ENCODE results near the gene DUOX2. TPM values are rescaled to one million over a fixed set of nuclear protein-coding genes. Genes with fewer than 3 reads are reported as not detected.

DUOX2 gene
- total RNA-seq, 1 experiment from 2014 or later = 0.08 TPM

GRCh38 chr15:45122719-45123118 lies 8.7 kb upstream of the DUOX2 start:
- CTCF ChIA-PET = no interaction called here
- Histone ChIP-seq H3K4me1 (ENCODE audit: control insufficient read depth, insufficient read depth, low read length) (no peaks in the 10 kb centered on the region), H3K36me3 (ENCODE audit: control insufficient read depth, insufficient read depth, low read length) (no peaks in the 10 kb centered on the region), H3K4me3 (ENCODE audit: low read depth in 2 of 2, low read length in 2 of 2) (no peak overlapping the region), H3K27ac (ENCODE audit: low read length) (no peak overlapping the region), H3K9me3 (ENCODE audit: control insufficient read depth, insufficient read depth, low read depth, low read length) (no peaks in the 10 kb centered on the region), H3K27me3 (ENCODE audit: control insufficient read depth, insufficient read depth, low read length) (peaks cover 5% of the 10 kb centered on the region)
- no TSS peak for BruUV-seq (replicated peaks)
- POLR2A ChIA-PET = interaction anchor here (0.6 kb wide), 1 partner anchor 46 kb away, joined by 3 read pairs; no protein-coding TSS in a partner anchor
- TF ChIP-seq CTCF (IDR thresholded peaks at IDR 0.05) = no peak
- TF ChIP-seq POLR2AphosphoS5 (IDR thresholded peaks at IDR 0.05; ENCODE audit: low read depth, low read length) = no peak
- no peak for TF ChIP-seq SIN3A (IDR thresholded peaks at IDR 0.05; ENCODE audit: borderline replicate concordance, insufficient read depth, low read depth, low read length)
- TF ChIP-seq REST (IDR thresholded peaks at IDR 0.05; ENCODE audit: insufficient read depth in 1 of 2, low read depth in 2 of 2, low read length in 1 of 2) = no peak
- no peak for TF ChIP-seq TCF7L2 (IDR thresholded peaks at IDR 0.05; ENCODE audit: low read depth, low read length)
- DNase-seq (ENCODE audit: low read depth, low spot score) = no peak
- in situ Hi-C loops (cut with HindIII; ENCODE audit: low pct_unique_long_range_greater_than_20kb, low sequenced_read_pairs) (no loop called here), intact Hi-C loops (cut with micrococcal nuclease; ENCODE audit: unreplicated experiment) (no loop called here)
- ATAC-seq = no peak

DNA sequence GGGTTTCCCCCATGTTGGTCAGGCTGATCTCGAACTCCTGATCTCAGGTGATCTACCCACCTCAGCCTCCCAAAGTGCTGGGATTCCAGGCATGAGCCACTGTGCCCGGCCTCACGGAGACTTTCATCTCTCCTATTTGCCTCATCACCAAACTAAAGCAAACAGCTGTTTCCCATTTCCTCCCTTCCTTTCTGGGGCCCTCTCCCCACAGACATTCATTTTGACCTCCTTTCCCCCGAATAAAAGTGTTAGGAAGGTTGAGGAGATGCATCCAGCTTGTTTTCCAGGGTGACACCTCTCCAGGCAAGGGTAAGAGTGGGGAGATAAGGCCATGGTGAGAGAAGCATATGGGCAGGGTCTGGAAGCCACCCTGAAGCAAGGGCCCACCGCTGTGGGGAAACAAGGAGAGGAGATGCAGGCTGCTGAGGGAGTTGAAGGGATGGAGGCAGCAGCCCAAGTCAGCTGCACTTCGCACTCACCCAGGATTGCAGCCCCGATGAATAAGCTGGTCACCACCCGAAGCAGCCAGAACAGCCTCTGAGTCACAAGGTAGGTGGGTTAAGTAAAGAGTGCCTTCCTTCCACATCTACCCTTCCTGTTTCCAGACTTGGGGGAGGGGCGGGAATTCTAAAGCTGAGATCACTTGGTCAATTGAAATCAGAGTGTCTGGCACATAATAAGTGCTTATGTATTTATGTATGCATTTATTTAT lies 7.9 kb upstream of the DUOX2 start:
- H3K27ac ChIP-seq (ENCODE audit: low read length) = no peak overlapping the region
- in situ Hi-C loops (cut with HindIII; ENCODE audit: low pct_unique_long_range_greater_than_20kb, low sequenced_read_pairs) = no loop called here

GRCh38 chr15:45121020-45121419 lies 7.0 kb upstream of the DUOX2 start:
- DNase-seq (ENCODE audit: low read depth, low spot score) (no peak), ATAC-seq (no peak)
- Histone ChIP-seq H3K4me1 (ENCODE audit: control insufficient read depth, insufficient read depth, low read length) (no peaks in the 10 kb centered on the region), H3K27ac (ENCODE audit: low read length) (no peak overlapping the region), H3K27me3 (ENCODE audit: control insufficient read depth, insufficient read depth, low read length) (peaks cover 3% of the 10 kb centered on the region), H3K9me3 (ENCODE audit: control insufficient read depth, insufficient read depth, low read depth, low read length) (no peaks in the 10 kb centered on the region), H3K36me3 (ENCODE audit: control insufficient read depth, insufficient read depth, low read length) (no peaks in the 10 kb centered on the region), H3K4me3 (ENCODE audit: low read depth in 2 of 2, low read length in 2 of 2) (no peak overlapping the region)
- in situ Hi-C loops (cut with HindIII; ENCODE audit: low pct_unique_long_range_greater_than_20kb, low sequenced_read_pairs) (no loop called here), intact Hi-C loops (cut with micrococcal nuclease; ENCODE audit: unreplicated experiment) (no loop called here)
- TF ChIP-seq SIN3A (IDR thresholded peaks at IDR 0.05; ENCODE audit: borderline replicate concordance, insufficient read depth, low read depth, low read length) (no peak), CTCF (IDR thresholded peaks at IDR 0.05) (no peak), POLR2AphosphoS5 (IDR thresholded peaks at IDR 0.05; ENCODE audit: low read depth, low read length) (no peak), TCF7L2 (IDR thresholded peaks at IDR 0.05; ENCODE audit: low read depth, low read length) (no peak), REST (IDR thresholded peaks at IDR 0.05; ENCODE audit: insufficient read depth in 1 of 2, low read depth in 2 of 2, low read length in 1 of 2) (no peak)
- BruUV-seq (replicated peaks) = no TSS peak
- ChIA-PET POLR2A (no interaction called here), CTCF (interaction anchor here (0.6 kb wide), 1 partner anchor 15 kb away, joined by 5 read pairs; no protein-coding TSS in a partner anchor)

More for the DNA sequence above, 7.9 kb upstream of the DUOX2 start:
- POLR2A ChIA-PET = interaction anchor here (0.6 kb wide), 1 partner anchor 46 kb away, joined by 3 read pairs; no protein-coding TSS in a partner anchor
- Histone ChIP-seq H3K4me3 (ENCODE audit: low read depth in 2 of 2, low read length in 2 of 2) (no peak overlapping the region), H3K27me3 (ENCODE audit: control insufficient read depth, insufficient read depth, low read length) (peaks cover 5% of the 10 kb centered on the region), H3K9me3 (ENCODE audit: control insufficient read depth, insufficient read depth, low read depth, low read length) (no peaks in the 10 kb centered on the region), H3K36me3 (ENCODE audit: control insufficient read depth, insufficient read depth, low read length) (no peaks in the 10 kb centered on the region), H3K4me1 (ENCODE audit: control insufficient read depth, insufficient read depth, low read length) (no peaks in the 10 kb centered on the region)
- CTCF ChIA-PET = no interaction called here
- ATAC-seq (no peak), DNase-seq (ENCODE audit: low read depth, low spot score) (peak; percentile 18)
- no TSS peak for BruUV-seq (replicated peaks)
- TF ChIP-seq SIN3A (IDR thresholded peaks at IDR 0.05; ENCODE audit: borderline replicate concordance, insufficient read depth, low read depth, low read length) = no peak
- intact Hi-C loops (cut with micrococcal nuclease; ENCODE audit: unreplicated experiment) = no loop called here

Measured in Panc1 (cell line).